GM18867 (cell line): Measurements from ENCODE around the gene MPPE1.
"Not testable (repeated sequence)": the region's sequence is repeated elsewhere in the genome, so short reads cannot be mapped to it uniquely, and the experiment has no call there.

Source experiments
- ATAC-seq: cut with Tn5 transposase; IDR thresholded peaks from one replicate; pipeline ENCODE4 v1.9.1; 2021; ENCODE audit warnings: mild to moderate bottlenecking, moderate library complexity; ENCODE audit not compliant: unreplicated experiment

Gene MPPE1

DNA sequence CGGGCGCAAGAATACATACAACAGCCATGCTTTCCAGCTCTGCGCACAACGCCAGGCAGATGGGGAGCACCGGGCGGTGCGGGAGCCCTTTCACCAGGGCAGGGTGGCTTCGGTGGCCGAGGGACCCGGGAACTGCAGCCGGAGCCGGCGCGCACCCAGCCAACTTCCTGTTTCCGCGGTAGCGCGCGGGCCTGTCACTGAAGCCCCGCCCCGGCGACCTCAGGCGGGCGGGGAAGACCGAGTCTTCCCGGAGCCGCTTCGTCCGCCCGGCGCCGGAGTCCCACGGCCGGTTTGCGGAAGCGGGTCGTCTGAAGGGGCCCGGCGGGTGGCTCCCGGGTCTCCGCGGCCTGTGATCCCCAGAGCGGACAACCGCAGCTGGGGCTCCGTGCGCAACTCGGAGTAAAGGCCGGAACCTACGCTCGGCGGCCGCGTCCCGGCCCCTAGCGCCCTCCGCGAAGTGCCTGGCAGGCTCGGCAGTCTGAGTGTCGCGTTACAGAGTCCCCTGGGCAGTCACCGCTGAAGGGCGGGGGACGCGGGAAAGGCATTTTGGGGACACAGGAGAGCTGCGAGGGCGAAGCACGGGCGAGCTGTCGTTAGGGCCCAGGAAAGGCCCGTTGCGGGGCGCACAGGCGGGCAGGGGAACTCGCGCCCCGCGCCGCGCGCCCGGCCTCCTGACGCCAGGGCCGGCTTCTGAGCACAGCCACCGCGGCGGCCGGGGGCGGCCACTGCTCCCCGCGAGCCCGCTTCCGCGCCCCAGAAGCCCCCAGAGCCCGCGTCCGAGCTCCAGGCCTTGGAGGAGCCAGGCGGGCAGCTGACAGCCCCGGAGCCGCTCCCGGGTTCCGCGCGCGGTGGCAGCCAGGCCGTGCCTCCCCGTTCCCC, at the start of gene MPPE1:
TSS of gene MPPE1 (minus strand) at position 136 of the 879 bp plus-strand sequence. CDS start 11,053 bp downstream, outside the sequence.
- peak; percentile 89 for ATAC-seq

- ATAC-seq, result no peak
Measured at GRCh38 chr18:11957636-11958035, 49.5 kb upstream of the MPPE1 start.

DNA sequence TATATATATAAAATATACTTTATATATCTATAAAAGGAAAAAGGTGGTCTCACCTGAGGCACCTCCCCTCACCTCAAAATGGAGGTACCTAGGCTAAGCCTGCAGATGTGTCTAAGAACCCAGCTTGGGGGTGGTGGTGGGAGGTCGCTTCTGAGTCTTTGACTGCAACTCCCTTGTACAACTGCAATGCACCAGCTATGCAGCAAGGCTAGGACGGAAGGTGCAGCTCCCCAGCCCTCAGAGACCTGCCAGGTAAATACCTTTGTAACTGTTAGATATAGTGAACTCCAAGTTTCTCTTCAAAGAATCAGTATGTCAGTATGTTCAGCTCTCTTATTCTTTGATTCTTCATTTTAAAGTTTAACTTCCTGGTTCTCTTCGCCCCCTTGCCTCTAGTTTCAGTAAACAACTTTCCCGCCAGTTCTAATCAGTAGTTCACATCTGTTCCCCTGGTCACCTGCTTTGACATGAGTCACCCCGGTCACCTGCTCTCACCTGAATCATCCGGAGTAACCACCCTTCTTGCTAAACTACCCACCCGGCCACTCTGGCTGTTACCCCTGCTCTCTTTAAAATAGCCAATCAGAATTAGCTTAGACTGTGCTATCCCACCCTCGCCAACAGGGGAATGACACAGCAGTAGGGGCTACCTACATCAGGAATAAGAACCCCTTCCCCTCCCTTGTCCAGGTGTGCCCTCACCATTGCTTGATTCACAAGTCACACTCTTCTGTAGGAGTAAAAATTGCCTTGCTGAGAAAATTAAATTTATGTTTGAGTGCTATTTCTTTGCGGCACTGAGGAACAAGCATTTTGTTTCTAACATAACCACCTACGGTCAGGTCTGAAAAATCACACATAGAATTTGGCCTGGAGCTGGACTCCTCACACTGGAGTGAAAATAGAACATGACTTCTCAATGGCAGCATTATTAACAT, 48.5 kb upstream of the MPPE1 start:
- ATAC-seq, result no peak

DNA sequence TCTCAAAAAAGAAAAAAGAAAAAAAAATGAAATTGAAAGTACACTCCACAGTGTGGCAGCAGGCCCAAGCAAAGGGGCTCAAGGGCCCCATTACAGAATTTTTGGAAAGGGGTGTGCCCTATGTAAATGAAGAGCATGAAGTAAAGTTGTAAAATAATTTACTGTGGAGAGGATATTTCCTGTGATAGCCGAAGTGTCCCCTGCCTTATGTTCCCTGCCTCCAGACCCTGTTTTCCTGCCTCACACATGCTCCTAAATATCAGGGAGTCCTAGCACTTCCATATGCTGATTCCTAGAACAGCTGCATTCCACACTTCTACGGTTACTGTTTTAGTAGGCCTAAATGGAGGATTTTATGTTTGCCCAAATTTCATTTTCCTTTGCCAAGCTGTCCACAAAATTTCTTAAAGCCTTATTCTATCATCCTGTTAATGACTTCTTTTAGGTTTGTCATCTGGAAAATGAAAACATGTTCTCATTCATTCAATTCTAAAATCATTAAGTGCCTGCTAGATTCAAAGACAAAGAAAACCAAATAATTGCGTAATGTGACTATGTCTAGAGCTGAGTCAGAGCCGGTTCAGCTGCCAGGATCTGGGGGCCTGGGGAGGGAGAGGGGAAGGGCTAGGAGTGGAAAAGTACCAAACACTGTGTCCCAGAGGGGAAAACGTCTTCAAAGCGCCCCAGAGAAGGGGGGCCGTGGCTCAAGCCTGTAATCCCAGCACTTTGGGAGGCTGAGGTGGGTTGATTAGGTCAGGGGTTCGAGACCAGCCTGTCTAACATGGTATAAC, 47.3 kb upstream of the MPPE1 start:
- no peak for ATAC-seq

- no peak for ATAC-seq
Measured at GRCh38 chr18:11953113-11953512, 45.0 kb upstream of the MPPE1 start.

- ATAC-seq, result no peak
Measured at GRCh38 chr18:11951390-11951851, 43.3 kb upstream of the MPPE1 start.

DNA sequence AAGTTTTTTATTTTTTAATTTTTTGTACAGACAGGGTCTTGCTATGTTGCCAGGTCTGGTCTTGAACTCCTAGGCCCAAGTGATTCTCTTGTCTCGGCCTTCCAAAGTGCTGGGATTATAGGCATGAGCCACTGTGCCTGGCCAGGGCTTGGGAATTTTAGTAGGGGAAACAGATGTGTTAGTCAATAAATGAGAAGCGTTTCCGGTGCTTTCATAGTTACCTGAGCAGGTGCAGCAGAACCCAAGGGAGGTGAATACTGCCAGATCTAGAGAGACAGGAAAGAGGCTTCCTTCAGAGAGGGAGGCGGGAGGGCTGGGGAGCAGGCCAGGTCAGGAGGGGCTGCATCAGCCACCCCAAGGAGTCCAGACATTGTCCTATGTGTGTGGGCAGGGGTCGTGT, 42.7 kb upstream of the MPPE1 start:
- no peak for ATAC-seq

GRCh38 chr18:11948852-11949523, 40.9 kb upstream of the MPPE1 start:
- no peak for ATAC-seq

DNA sequence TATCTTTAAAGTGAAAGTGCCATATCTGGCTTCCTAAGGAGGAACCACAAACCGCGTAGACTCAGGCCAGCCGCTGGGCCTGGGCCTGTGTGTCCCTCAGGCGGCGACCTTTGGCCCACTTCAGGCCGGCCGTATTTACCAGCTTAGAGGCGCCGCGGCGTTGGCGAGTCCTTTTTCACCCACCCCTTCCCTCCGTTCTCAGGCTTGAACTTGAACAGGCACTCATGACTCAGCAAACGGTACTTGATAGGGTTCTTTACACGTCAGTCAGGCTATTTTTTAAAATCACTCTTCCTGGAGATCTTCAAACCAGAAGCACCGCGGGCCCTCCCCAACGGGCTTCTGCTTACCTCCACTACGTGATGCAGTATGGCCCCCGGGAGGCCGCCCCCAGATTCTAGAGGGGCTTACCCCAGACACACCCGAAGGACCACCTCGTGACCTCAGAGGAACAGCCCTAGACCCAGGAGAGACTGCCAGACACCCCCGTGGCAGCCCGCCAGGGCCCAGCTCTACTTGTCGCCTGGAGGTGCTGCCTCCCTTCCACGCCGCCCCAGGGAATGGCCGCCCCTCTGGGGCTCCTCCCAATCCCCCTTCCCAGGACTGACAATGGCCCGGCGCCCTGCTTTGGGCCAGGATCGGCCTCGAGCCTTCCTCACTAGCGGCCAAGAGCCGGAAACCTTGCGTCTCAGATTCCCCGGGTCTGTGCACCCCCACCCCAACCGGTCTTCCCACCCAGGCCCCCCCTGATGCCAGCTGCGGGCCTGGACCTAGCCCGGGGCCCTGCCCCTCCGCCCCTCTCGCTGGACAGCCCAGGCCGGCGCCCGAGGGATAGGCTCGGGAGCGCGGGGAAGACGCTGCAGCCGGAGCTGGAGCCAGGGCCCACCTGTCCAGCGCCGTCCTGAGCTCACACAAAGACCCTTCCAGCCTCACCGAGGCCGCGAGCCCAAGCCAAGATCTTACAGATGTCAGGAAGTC, 39.4 kb upstream of the MPPE1 start:
- ATAC-seq, result peak; percentile 83

GRCh38 chr18:11946756-11947155, 38.6 kb upstream of the MPPE1 start:
- ATAC-seq, result peak; percentile 9

- ATAC-seq, result not testable (repeated sequence)
Measured at GRCh38 chr18:11945834-11946659, 37.9 kb upstream of the MPPE1 start.

DNA sequence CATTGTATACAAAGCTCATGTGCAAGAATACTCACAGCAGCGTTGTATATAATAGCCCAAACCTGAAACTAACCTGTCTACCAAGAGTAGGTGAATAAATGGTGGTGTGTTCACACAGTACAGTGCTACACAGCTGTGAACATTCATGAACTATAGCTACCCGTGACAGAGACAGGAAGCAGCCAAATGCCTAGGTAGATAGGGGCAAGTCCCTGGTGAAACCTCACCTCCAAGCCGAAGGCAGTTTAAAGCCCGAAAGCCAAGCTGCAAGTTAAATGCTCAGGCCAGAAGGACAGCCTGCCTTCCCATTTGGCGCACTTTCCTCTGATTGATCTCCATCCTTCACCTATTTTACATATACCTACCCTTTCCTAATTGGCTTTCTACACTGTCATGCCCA, 36.7 kb upstream of the MPPE1 start:
- no peak for ATAC-seq

DNA sequence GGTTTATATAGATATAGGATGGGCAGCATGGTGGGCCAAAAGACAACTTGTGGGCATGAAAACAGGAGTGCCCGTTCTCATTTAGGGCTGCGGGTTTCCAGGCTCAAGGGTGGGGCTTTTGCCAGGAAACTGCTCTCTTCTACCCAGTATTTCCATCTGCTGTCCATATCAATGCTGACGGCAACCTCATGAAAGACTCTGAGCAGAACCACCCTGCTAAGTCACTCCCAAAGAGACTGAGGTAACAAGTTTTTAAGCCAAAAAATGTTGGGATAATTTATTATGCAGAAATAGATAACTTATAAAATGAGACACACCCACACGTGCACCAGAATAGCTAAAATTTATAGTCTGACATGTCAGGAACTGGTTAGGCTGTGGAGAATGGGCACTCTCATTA, 36.1 kb upstream of the MPPE1 start:
- no peak for ATAC-seq

GRCh38 chr18:11943551-11943950, 35.4 kb upstream of the MPPE1 start:
- ATAC-seq, result no peak

- ATAC-seq, result no peak
Measured at GRCh38 chr18:11940956-11941355, 32.8 kb upstream of the MPPE1 start.

- ATAC-seq, result peak; percentile 59
Measured at GRCh38 chr18:11937874-11938478, 29.9 kb upstream of the MPPE1 start.

- ATAC-seq, result no peak
Measured at GRCh38 chr18:11932393-11932792, 24.3 kb upstream of the MPPE1 start.

GRCh38 chr18:11927497-11927896, 19.4 kb upstream of the MPPE1 start:
- no peak for ATAC-seq
